Panc1 (cell line): Measurements from ENCODE around the gene CYSRT1. TPM values are rescaled to one million over a fixed set of nuclear protein-coding genes. Genes with fewer than 3 reads are reported as not detected.

ENCODE experiments used
- ATAC-seq: fragments of 200-7000 bp; cut with Tn5 transposase; 2 replicates; pipeline ENCODE4 v1.9.1; 2020; ENCODE audit warnings: mild to moderate bottlenecking, moderate library complexity
- BruUV-seq: library from RNA; stranded (reverse); fragments of 400-500 nt; replicated peaks from 2 replicates; lab custom pipeline; 2021; lab: Mats Ljungman, UMichigan
- CTCF ChIA-PET: fragments of 300-600 bp; sonication (Branson Sonifier 250); formaldehyde crosslinking; loops from one replicate; lab custom pipeline; 2022; ENCODE audit warnings: antibody characterized with exemption; lab: Charles Lee
- POLR2A ChIA-PET: fragments of 300-600 bp; sonication (Branson Sonifier 250); formaldehyde crosslinking; loops from one replicate; lab custom pipeline; 2022; ENCODE audit warnings: antibody characterized with exemption; lab: Charles Lee
- DNase-seq: peaks from one replicate; pipeline ENCODE4 v3.0.0-alpha.2; 2010; ENCODE audit warnings: low read depth, low spot score
- H3K27ac ChIP-seq: 2 replicates; pipeline ENCODE4 v1.5.1; 2011; ENCODE audit warnings: mild to moderate bottlenecking, low read length, inconsistent platforms
- H3K27me3 ChIP-seq: fragments of 200-500 bp; sonication (Bioruptor generic); 2 replicates; pipeline ENCODE4 v1.6.0; 2014; ENCODE audit warnings: low read length, inconsistent platforms; ENCODE audit not compliant: control insufficient read depth, insufficient read depth
- H3K36me3 ChIP-seq: fragments of 200-500 bp; sonication (Bioruptor generic); 2 replicates; pipeline ENCODE4 v1.5.1; 2014; ENCODE audit warnings: inconsistent platforms, mild to moderate bottlenecking, low read length, moderate library complexity; ENCODE audit not compliant: control insufficient read depth, insufficient read depth
- H3K4me1 ChIP-seq: 2 replicates; pipeline ENCODE4 v1.5.1; 2011; ENCODE audit warnings: inconsistent platforms, mild to moderate bottlenecking, low read length, moderate library complexity; ENCODE audit not compliant: control insufficient read depth, insufficient read depth
- H3K4me3 ChIP-seq, 2 experiments: 2 replicates each; pipeline ENCODE4 v1.5.1; 2011 to 2012; ENCODE audit warnings: low read depth in 2 of 2, low read length in 2 of 2, mild to moderate bottlenecking in 2 of 2, inconsistent platforms in 1 of 2, moderate library complexity in 1 of 2
- H3K9me3 ChIP-seq: fragments of 200-500 bp; sonication (Bioruptor generic); 2 replicates; pipeline ENCODE4 v1.5.1; 2014; ENCODE audit warnings: low read depth, mild to moderate bottlenecking, inconsistent platforms, low read length, moderate library complexity; ENCODE audit not compliant: control insufficient read depth, insufficient read depth
- POLR2AphosphoS5 ChIP-seq: IDR thresholded peaks from 2 replicates; pipeline ENCODE4 v1.6.1; 2012; ENCODE audit warnings: mild to moderate bottlenecking, low read depth, low read length, moderate library complexity
- SIN3A ChIP-seq: IDR thresholded peaks from 2 replicates; pipeline ENCODE4 v1.6.1; 2012; ENCODE audit warnings: low read depth, mild to moderate bottlenecking, low read length, moderate library complexity, borderline replicate concordance; ENCODE audit not compliant: insufficient read depth
- TCF7L2 ChIP-seq: IDR thresholded peaks from 2 replicates; pipeline ENCODE4 v1.6.1; 2011; ENCODE audit warnings: mild to moderate bottlenecking, low read depth, low read length, inconsistent platforms
- in situ Hi-C: cut with HindIII; loops from 2 replicates; pipeline ENCODE4 v1.10.0; 2016; ENCODE audit warnings: low sequenced_read_pairs, low pct_unique_long_range_greater_than_20kb
- intact Hi-C: fragments of 100-400 bp; cut with micrococcal nuclease; formaldehyde crosslinking; loops from one replicate; pipeline ENCODE4 v1.10.0; 2022; ENCODE audit not compliant: unreplicated experiment
- total RNA-seq: library from RNA; stranded (reverse); gene quantifications from one replicate; pipeline ENCODE4 v1.2.1, GENCODE V29; 2021; ENCODE audit not compliant: unreplicated experiment
- TF ChIP-seq, protein P1 (sequence below): fragments of 450-650 bp; IDR thresholded peaks from 2 replicates; pipeline ENCODE4 v1.5.1; 2017; ENCODE audit warnings: mild to moderate bottlenecking
- TF ChIP-seq, protein P2 (sequence below), 2 experiments: IDR thresholded peaks; 2 replicates each; pipeline ENCODE4 v1.6.1; 2011 to 2012; ENCODE audit warnings: low read depth in 2 of 2, control low read depth in 1 of 2, low read length in 1 of 2, mild to moderate bottlenecking in 1 of 2, moderate library complexity in 1 of 2; ENCODE audit not compliant: insufficient read depth in 1 of 2

CYSRT1 gene
- total RNA-seq, 1 experiment from 2014 or later, result 0.67 TPM

DNA sequence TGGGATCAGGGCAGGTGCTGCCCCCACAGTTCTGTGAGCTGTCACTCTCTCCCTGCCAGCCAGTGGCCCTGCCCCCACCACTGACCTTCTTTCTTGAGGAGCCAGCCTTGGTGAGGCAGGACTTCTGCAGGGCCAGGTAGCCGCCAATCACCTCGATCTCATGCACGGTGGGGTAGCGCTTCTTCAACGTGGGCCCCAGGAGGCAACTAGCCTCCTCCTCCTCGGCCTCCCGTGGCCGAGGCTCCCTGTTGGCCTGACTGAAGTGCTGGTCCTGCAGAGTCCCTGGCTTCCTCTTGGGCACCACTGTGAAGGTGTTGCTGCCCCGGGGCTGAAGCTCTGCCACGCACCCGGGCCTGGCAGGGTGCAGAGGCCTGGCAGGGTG is 26.1 kb upstream of the CYSRT1 start:
- H3K36me3 ChIP-seq, result no peaks in the 10 kb centered on the region
- ChIA-PET CTCF (interaction anchor here (1.5 kb wide), 1 partner anchor 10 kb away, joined by 4 read pairs; no protein-coding TSS in a partner anchor), POLR2A (no interaction called here)
- in situ Hi-C loops, result no loop called here
- peaks cover 36% of the 10 kb centered on the region for H3K4me1 ChIP-seq
- peak overlapping the region; percentile 34; the same call in 1 of the 2 replicates for H3K27ac ChIP-seq
- H3K4me3 ChIP-seq, result peak overlapping the region; percentile 34 to 45
- no TSS peak for BruUV-seq
- no peaks in the 10 kb centered on the region for H3K27me3 ChIP-seq
- DNase-seq, result no peak
- intact Hi-C loops, result no loop called here
- no peak for TF ChIP-seq TCF7L2
- TF ChIP-seq POLR2AphosphoS5, result no peak
- TF ChIP-seq, protein P1, sequence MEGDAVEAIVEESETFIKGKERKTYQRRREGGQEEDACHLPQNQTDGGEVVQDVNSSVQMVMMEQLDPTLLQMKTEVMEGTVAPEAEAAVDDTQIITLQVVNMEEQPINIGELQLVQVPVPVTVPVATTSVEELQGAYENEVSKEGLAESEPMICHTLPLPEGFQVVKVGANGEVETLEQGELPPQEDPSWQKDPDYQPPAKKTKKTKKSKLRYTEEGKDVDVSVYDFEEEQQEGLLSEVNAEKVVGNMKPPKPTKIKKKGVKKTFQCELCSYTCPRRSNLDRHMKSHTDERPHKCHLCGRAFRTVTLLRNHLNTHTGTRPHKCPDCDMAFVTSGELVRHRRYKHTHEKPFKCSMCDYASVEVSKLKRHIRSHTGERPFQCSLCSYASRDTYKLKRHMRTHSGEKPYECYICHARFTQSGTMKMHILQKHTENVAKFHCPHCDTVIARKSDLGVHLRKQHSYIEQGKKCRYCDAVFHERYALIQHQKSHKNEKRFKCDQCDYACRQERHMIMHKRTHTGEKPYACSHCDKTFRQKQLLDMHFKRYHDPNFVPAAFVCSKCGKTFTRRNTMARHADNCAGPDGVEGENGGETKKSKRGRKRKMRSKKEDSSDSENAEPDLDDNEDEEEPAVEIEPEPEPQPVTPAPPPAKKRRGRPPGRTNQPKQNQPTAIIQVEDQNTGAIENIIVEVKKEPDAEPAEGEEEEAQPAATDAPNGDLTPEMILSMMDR, result no peak
- TF ChIP-seq SIN3A, result no peak
- TF ChIP-seq, protein P2, sequence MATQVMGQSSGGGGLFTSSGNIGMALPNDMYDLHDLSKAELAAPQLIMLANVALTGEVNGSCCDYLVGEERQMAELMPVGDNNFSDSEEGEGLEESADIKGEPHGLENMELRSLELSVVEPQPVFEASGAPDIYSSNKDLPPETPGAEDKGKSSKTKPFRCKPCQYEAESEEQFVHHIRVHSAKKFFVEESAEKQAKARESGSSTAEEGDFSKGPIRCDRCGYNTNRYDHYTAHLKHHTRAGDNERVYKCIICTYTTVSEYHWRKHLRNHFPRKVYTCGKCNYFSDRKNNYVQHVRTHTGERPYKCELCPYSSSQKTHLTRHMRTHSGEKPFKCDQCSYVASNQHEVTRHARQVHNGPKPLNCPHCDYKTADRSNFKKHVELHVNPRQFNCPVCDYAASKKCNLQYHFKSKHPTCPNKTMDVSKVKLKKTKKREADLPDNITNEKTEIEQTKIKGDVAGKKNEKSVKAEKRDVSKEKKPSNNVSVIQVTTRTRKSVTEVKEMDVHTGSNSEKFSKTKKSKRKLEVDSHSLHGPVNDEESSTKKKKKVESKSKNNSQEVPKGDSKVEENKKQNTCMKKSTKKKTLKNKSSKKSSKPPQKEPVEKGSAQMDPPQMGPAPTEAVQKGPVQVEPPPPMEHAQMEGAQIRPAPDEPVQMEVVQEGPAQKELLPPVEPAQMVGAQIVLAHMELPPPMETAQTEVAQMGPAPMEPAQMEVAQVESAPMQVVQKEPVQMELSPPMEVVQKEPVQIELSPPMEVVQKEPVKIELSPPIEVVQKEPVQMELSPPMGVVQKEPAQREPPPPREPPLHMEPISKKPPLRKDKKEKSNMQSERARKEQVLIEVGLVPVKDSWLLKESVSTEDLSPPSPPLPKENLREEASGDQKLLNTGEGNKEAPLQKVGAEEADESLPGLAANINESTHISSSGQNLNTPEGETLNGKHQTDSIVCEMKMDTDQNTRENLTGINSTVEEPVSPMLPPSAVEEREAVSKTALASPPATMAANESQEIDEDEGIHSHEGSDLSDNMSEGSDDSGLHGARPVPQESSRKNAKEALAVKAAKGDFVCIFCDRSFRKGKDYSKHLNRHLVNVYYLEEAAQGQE (IDR thresholded peaks at IDR 0.05; ENCODE audit: insufficient read depth in 1 of 2, low read depth in 2 of 2, low read length in 1 of 2), result no peak
- no peaks in the 10 kb centered on the region for H3K9me3 ChIP-seq
- ATAC-seq, result no peak

DNA sequence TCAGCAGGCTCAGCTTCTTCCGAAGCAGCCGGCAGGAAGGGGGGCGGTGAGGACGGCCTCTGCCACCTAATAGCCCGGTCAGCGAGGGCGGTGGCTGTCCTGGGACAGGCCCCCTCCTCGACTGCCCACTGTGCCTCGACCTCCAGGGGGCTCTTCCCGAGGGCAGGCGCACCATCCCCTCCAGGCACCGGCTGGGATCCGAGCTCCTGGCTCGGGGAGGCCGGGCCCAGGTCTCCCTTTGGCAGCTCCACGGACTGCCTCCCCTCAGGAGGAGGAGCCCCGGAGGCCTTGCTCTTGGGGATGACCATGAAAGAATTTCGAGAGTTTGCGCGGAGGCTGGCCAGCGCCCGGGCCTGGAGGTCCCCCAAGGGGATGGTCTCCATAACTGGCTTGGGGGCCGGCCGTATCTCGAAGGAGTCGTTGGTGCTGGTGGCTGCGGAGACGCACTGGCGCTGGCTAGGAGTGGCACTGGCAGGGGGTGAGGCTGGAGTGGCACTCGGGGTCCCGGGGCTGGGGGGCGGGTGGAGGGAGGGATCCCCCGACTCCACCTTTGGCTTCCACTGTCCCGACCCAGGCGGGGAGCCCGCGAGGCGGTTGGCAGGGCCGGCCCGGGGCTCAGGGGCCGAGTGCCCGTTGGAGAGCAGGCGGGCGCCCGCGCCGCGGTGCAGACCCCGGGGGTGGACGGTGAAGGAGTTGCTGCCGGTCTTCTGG is 25.4 kb upstream of the CYSRT1 start:
- POLR2A ChIA-PET, result no interaction called here

More for the DNA sequence above, 25.4 kb upstream of the CYSRT1 start:
- no peak for DNase-seq
- no peak for ATAC-seq
- CTCF ChIA-PET, result interaction anchor here (1.5 kb wide), 1 partner anchor 10 kb away, joined by 4 read pairs; no protein-coding TSS in a partner anchor
- TF ChIP-seq TCF7L2 (no peak), SIN3A (no peak), POLR2AphosphoS5 (no peak)
- TF ChIP-seq, protein P1, result no peak
- TF ChIP-seq, protein P2 (IDR thresholded peaks at IDR 0.05; ENCODE audit: insufficient read depth in 1 of 2, low read depth in 2 of 2, low read length in 1 of 2), result no peak
- no TSS peak for BruUV-seq
- Histone ChIP-seq H3K4me3 (peak overlapping the region; percentile 34 to 45), H3K9me3 (no peaks in the 10 kb centered on the region), H3K4me1 (peaks cover 40% of the 10 kb centered on the region), H3K36me3 (no peaks in the 10 kb centered on the region), H3K27ac (peak overlapping the region; percentile 12; the same call in 1 of the 2 replicates), H3K27me3 (no peaks in the 10 kb centered on the region)
- intact Hi-C loops (no loop called here), in situ Hi-C loops (no loop called here)
